Activated CD8-positive, alpha-beta T cell treated with anti-CD3 and anti-CD28 coated beads, Interleukin-2, amount 10 ng/mL, durations not matched to agents 7 days and 5 days (primary cell): ENCODE results near the gene ABHD4. TPM values are rescaled to one million over a fixed set of nuclear protein-coding genes. Genes with fewer than 3 reads are reported as not detected.
"Not testable (repeated sequence)": the region's sequence is repeated elsewhere in the genome, so short reads cannot be mapped to it uniquely, and the experiment has no call there.

ENCODE experiments used
- ATAC-seq: fragments of 150-1000 bp; cut with Tn5 transposase; one replicate; pipeline ENCODE4 v1.10.0; 2021; ENCODE audit warnings: moderate library complexity
- CTCF ChIA-PET: fragments of 350-600 bp; sonication (Branson Sonifier 250); formaldehyde crosslinking; loops from one replicate; lab custom pipeline; 2021; ENCODE audit warnings: antibody characterized with exemption; lab: Charles Lee
- POLR2A ChIA-PET: fragments of 350-600 bp; sonication (Branson Sonifier 250); formaldehyde crosslinking; loops from one replicate; lab custom pipeline; 2021; ENCODE audit warnings: antibody characterized with exemption; lab: Charles Lee
- DNase-seq: peaks from one replicate; pipeline ENCODE4 v3.0.0-alpha.2; 2020
- H3K27ac Mint-ChIP-seq: one replicate; pipeline ENCODE4 v1.8.0; 2021; ENCODE audit warnings: mild to moderate bottlenecking, mixed read lengths
- H3K27me3 Mint-ChIP-seq: one replicate; pipeline ENCODE4 v1.8.0; 2021; ENCODE audit warnings: low read depth, mixed read lengths
- H3K36me3 Mint-ChIP-seq: one replicate; pipeline ENCODE4 v1.8.0; 2021; ENCODE audit warnings: low read depth, mixed read lengths
- H3K4me1 Mint-ChIP-seq: one replicate; pipeline ENCODE4 v1.8.0; 2021; ENCODE audit warnings: low read depth, mixed read lengths
- H3K4me3 Mint-ChIP-seq: one replicate; pipeline ENCODE4 v1.8.0; 2021; ENCODE audit warnings: mild to moderate bottlenecking, mixed read lengths
- H3K9me3 Mint-ChIP-seq: one replicate; pipeline ENCODE4 v1.8.0; 2022; ENCODE audit warnings: mixed read lengths; ENCODE audit not compliant: insufficient read depth
- total RNA-seq, 2 experiments: library from RNA; stranded (reverse); gene quantifications; one replicate each; pipeline ENCODE4 v1.2.3, GENCODE V29; 2021

Gene ABHD4
- total RNA-seq, 2 experiments from 2014 or later: 8.0 to 8.5 TPM

- Mint-ChIP-seq H3K36me3 (no peaks in the 10 kb centered on the region), H3K27ac (no peak overlapping the region), H3K4me3 (no peak overlapping the region), H3K4me1 (no peaks in the 10 kb centered on the region), H3K27me3 (peaks cover 17% of the 10 kb centered on the region), H3K9me3 (no peaks in the 10 kb centered on the region)
- ATAC-seq: no peak
- ChIA-PET POLR2A (no interaction called here), CTCF (no interaction called here)
- no peak for DNase-seq
Observed at GRCh38 chr14:22622255-22622654, 24.2 kb downstream of the ABHD4 start.

DNA sequence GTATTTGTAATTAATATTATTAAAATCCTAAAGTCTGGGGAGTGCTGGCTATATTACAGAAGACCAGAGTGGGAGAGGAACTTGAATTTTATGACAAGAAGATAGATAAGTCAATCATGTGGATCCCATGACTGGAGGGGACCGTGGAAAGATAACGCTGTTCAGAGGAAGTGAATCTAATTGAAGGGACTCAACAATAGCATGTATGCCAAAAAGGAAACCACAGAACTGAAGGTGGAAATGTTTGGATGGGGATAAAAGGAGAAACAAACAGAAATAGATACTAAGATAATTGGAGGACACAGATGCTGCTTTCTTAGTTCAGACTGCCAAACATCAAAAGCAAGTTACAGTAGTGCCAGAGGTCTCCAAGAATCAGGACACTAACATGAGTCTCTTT, 24.9 kb downstream of the ABHD4 start:
- ATAC-seq (no peak), DNase-seq (no peak)
- Mint-ChIP-seq H3K27me3 (peaks cover 11% of the 10 kb centered on the region), H3K4me3 (no peak overlapping the region), H3K9me3 (no peaks in the 10 kb centered on the region), H3K27ac (no peak overlapping the region), H3K4me1 (no peaks in the 10 kb centered on the region), H3K36me3 (no peaks in the 10 kb centered on the region)
- CTCF ChIA-PET: no interaction called here
- POLR2A ChIA-PET: no interaction called here

DNA sequence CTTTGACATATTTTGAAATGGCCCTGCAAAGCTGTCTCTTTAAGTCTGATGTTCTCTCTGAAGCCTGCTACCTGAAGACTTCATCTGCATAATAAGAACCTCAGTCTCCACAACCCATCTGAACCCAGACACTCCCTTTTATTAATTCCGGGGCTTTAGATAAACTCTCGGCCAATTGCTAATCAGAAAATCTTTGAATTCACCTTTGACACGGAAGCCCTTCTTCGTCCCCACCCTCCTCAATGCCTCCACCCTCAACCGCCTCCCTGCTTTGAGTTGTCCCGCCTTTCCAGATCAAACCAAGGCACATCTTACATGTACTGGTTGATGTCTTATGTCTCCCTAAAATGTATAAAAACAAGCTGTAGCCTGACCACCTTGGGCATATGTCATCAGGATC, 28.5 kb downstream of the ABHD4 start:
- no peak for ATAC-seq
- CTCF ChIA-PET: no interaction called here
- peaks cover 5% of the 10 kb centered on the region for H3K9me3 Mint-ChIP-seq
- H3K27ac Mint-ChIP-seq: no peak overlapping the region
- no peak for DNase-seq
- H3K4me3 Mint-ChIP-seq: no peak overlapping the region
- POLR2A ChIA-PET: interaction anchor here (0.8 kb wide), 1 partner anchor 56 kb away, joined by 3 read pairs; no protein-coding TSS in a partner anchor
- H3K4me1 Mint-ChIP-seq: no peaks in the 10 kb centered on the region
- no peaks in the 10 kb centered on the region for H3K36me3 Mint-ChIP-seq
- peaks cover 15% of the 10 kb centered on the region for H3K27me3 Mint-ChIP-seq

DNA sequence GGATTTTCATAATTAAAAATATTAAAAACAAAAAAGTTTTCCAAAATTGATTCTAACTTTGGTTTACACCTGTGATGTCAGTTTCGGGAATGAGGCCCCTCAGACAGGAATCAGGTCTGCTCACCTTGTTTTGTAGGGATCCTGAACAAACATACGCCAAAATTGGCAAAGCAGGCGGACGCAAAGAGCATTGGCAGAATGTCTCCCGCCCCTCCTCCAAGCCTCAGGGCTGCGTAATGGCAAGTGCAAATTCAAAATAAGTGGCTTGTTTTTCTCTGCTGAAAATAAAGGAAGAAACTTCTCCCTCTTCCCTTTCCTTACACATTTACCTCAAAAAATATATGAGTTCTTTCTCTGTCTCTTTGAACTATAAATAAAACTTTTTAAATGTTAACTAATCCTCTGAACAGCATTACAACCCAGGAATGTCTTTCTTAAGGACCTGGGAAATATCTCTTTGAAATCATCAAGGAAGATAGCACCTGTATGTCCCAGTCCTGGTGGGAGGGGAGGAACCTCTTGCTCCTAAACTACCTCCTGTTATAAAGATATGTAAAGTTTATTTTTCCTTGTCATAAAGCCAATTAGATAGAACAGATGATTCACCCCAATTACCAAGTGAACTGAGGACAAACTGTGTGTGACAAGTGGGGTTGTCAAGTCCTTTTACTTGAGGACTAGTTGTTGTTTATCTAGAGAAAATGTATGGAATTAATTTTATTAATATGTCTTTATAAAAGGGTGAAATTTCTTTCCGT, 29.6 kb downstream of the ABHD4 start:
- Mint-ChIP-seq H3K9me3 (peaks cover 5% of the 10 kb centered on the region), H3K36me3 (no peaks in the 10 kb centered on the region), H3K4me3 (no peak overlapping the region), H3K27ac (no peak overlapping the region), H3K27me3 (peaks cover 15% of the 10 kb centered on the region), H3K4me1 (no peaks in the 10 kb centered on the region)
- DNase-seq (no peak), ATAC-seq (no peak)
- ChIA-PET CTCF (no interaction called here), POLR2A (no interaction called here)

DNA sequence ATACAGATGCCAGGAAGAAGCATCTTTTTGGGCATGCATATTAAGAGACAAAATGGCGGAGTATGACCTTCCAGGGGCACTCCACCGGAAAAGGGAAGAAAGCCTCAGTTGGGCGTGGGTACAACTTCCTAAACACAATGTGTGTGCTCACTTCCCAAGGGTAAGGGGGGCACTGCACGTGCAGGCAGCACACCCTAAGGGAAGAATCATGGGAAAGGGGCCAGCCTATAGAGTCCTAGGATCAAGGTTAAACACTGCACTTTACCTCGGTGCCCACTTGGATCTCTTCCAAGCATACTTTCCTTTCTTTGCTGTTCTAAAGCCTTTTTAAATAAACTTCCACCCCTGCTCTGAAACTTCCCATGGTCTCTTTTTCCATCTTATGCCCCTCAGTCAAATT, 31.3 kb downstream of the ABHD4 start:
- DNase-seq (no peak), ATAC-seq (no peak)
- no peak overlapping the region for H3K4me3 Mint-ChIP-seq
- H3K4me1 Mint-ChIP-seq: no peaks in the 10 kb centered on the region
- no peaks in the 10 kb centered on the region for H3K36me3 Mint-ChIP-seq
- ChIA-PET POLR2A (no interaction called here), CTCF (interaction anchor here (0.8 kb wide), 1 partner anchor 59 kb away, joined by 3 read pairs; no protein-coding TSS in a partner anchor)
- no peak overlapping the region for H3K27ac Mint-ChIP-seq
- H3K9me3 Mint-ChIP-seq: peaks cover 5% of the 10 kb centered on the region
- H3K27me3 Mint-ChIP-seq: peaks cover 11% of the 10 kb centered on the region

DNA sequence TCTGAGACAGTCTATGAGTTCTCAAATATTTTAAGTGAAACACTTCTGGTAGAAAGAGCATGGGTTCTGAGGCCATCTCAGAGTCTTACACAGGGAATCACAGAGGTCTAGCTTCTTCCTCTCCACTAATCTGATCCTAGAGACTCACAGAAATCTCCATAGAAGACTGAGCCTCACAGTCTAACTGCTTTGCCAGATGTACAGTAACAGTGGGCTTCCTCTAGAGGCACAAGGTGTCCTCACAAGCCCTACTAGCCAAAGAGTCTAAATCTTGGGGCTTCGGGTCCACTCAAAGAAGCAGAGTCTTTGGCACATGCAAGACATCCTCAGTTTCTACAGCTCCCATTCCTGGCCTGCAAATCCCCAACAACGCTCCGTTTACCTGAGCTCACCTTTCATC, 32.0 kb downstream of the ABHD4 start:
- Mint-ChIP-seq H3K27ac (no peak overlapping the region), H3K4me1 (no peaks in the 10 kb centered on the region), H3K9me3 (peaks cover 5% of the 10 kb centered on the region), H3K4me3 (no peak overlapping the region), H3K36me3 (no peaks in the 10 kb centered on the region), H3K27me3 (peaks cover 14% of the 10 kb centered on the region)
- ATAC-seq: no peak
- DNase-seq: no peak
- POLR2A ChIA-PET: no interaction called here
- CTCF ChIA-PET: no interaction called here

DNA sequence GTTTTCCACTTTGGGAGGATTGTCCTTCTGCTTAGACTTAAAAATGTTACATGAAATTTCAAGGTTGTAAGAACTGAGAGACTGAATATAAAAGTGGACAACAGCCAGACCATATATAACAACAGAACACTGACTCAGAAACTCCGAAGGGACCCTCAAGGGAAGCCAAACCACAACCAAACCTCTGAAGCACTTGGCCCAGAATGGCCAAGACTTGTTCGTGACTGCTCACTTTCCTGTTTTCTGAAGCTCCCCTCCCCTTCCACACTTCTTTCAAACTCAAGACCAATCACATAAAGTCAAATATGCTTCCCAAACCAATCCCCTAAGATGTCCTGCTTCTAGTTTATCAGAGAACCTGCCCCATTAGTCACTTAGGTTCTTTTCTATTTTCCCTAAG, 32.4 kb downstream of the ABHD4 start:
- no peak overlapping the region for H3K4me3 Mint-ChIP-seq
- CTCF ChIA-PET: no interaction called here

GRCh38 chr14:22634233-22634900, 36.3 kb downstream of the ABHD4 start:
- Mint-ChIP-seq H3K36me3 (peaks cover 2% of the 10 kb centered on the region), H3K27me3 (peaks cover 7% of the 10 kb centered on the region), H3K4me3 (no peak overlapping the region), H3K4me1 (no peaks in the 10 kb centered on the region), H3K27ac (no peak overlapping the region), H3K9me3 (peaks cover 5% of the 10 kb centered on the region)
- ATAC-seq (no peak), DNase-seq (no peak)
- ChIA-PET CTCF (interaction anchor here (1.0 to 1.2 kb wide), 2 partner anchors 19 to 221 kb away, joined by 3 read pairs; no protein-coding TSS in a partner anchor), POLR2A (no interaction called here)

More for the DNA sequence above, 32.4 kb downstream of the ABHD4 start:
- POLR2A ChIA-PET: no interaction called here
- H3K27ac Mint-ChIP-seq: no peak overlapping the region
- peaks cover 5% of the 10 kb centered on the region for H3K9me3 Mint-ChIP-seq
- ATAC-seq: no peak
- no peaks in the 10 kb centered on the region for H3K4me1 Mint-ChIP-seq
- H3K27me3 Mint-ChIP-seq: peaks cover 14% of the 10 kb centered on the region
- DNase-seq: no peak
- no peaks in the 10 kb centered on the region for H3K36me3 Mint-ChIP-seq

DNA sequence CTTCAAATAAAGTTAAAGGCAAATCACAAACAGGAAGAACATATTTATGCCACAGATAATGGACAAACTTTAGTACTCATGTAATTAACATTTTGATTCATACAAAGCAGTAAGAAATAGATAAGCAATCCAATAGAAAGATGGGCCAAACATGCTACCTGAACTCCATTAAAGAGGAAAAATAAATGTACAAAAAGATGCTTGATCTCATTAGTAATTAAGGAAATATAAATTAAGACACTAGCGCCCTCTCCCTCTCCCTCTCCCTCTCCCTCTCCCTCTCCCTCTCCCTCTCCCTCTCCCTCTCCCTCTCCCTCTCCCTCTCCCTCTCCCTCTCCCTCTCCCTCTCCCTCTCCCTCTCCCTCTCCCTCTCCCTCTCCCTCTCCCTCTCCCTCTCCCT, 37.9 kb downstream of the ABHD4 start:
- H3K4me1 Mint-ChIP-seq, DNase-seq, POLR2A ChIA-PET, H3K27ac Mint-ChIP-seq, H3K27me3 Mint-ChIP-seq, H3K4me3 Mint-ChIP-seq, H3K9me3 Mint-ChIP-seq, H3K36me3 Mint-ChIP-seq, ATAC-seq: not testable (repeated sequence)
- CTCF ChIA-PET: interaction anchor here (1.2 kb wide), 1 partner anchor 18 kb away, joined by 3 read pairs; no protein-coding TSS in a partner anchor

DNA sequence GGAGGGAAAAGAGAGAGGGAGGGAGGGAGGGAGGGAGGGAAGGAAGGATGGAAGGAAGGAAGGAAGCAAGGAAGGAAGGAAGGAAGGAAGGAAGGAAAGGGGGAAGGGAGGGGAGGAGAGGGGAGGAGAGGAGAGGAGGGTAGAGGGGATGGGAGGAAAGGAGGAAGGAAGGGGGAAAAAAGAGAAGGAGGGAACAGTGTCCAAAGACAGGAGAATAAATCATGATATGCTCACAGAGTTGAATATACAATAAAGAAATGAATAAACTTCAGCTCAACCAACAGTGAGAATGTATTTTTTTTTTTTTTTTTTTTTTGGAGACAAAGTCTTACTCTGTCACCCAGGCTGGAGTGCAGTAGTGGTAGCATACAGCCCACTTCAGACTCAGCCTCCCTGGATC, 42.1 kb downstream of the ABHD4 start:
- no peak for DNase-seq
- ATAC-seq: no peak
- H3K36me3 Mint-ChIP-seq: peaks cover 2% of the 10 kb centered on the region
- no peaks in the 10 kb centered on the region for H3K9me3 Mint-ChIP-seq
- H3K4me1 Mint-ChIP-seq: no peaks in the 10 kb centered on the region
- H3K4me3 Mint-ChIP-seq: no peak overlapping the region
- no peaks in the 10 kb centered on the region for H3K27me3 Mint-ChIP-seq
- ChIA-PET POLR2A (no interaction called here), CTCF (no interaction called here)
- H3K27ac Mint-ChIP-seq: no peak overlapping the region

GRCh38 chr14:22641846-22642245, 43.7 kb downstream of the ABHD4 start:
- ATAC-seq: no peak

GRCh38 chr14:22644305-22644635, 46.2 kb downstream of the ABHD4 start, which contains the start of gene OR6J1:
TSS of gene OR6J1 (minus strand) at chr14:22644352. CDS start at chr14:22634811, 9,541 bp downstream.
- POLR2A ChIA-PET: no interaction called here
- no peak within 1 kb of the TSS for H3K4me3 Mint-ChIP-seq
- H3K36me3 Mint-ChIP-seq: no peaks in the 10 kb centered on the region
- DNase-seq (no peak), ATAC-seq (no peak)
- CTCF ChIA-PET: interaction anchor here (1.1 to 1.2 kb wide), 2 partner anchors 9 to 74 kb away, joined by 4 to 7 read pairs; no protein-coding TSS in a partner anchor
- no peaks in the 10 kb centered on the region for H3K27me3 Mint-ChIP-seq
- H3K4me1 Mint-ChIP-seq: no peaks in the 10 kb centered on the region
- peak within 1 kb of the TSS; percentile 18 for H3K27ac Mint-ChIP-seq
- H3K9me3 Mint-ChIP-seq: no peaks in the 10 kb centered on the region

More at GRCh38 chr14:22641846-22642245, 43.7 kb downstream of the ABHD4 start:
- H3K9me3 Mint-ChIP-seq: no peaks in the 10 kb centered on the region
- H3K27me3 Mint-ChIP-seq: no peaks in the 10 kb centered on the region
- no peak overlapping the region for H3K4me3 Mint-ChIP-seq
- H3K4me1 Mint-ChIP-seq: no peaks in the 10 kb centered on the region
- H3K27ac Mint-ChIP-seq: no peak overlapping the region
- ChIA-PET CTCF (interaction anchor here (1.2 kb wide), 1 partner anchor 72 kb away, joined by 4 read pairs; no protein-coding TSS in a partner anchor), POLR2A (no interaction called here)
- DNase-seq: no peak
- peaks cover 2% of the 10 kb centered on the region for H3K36me3 Mint-ChIP-seq
